ENCODE results near the gene CMTM2. TPM values are rescaled to one million over a fixed set of nuclear protein-coding genes. Genes with fewer than 3 reads are reported as not detected.

The CMTM2 gene
- total RNA-seq, 2 experiments from 2014 or later, result not detected

- Histone ChIP-seq H3K9me3 (ENCODE audit: control insufficient read depth in 1 of 2, insufficient read depth in 1 of 2, low read length in 2 of 2) (no peaks in the 10 kb centered on the region), H3K27me3 (ENCODE audit: control insufficient read depth in 1 of 2, insufficient read depth in 2 of 2, low read length in 2 of 2) (peaks cover 0 to 2% of the 10 kb centered on the region in 2 experiments), H3K4me3 (ENCODE audit: low read length) (no peak overlapping the region), H3K4me1 (ENCODE audit: insufficient read depth, low read length) (no peaks in the 10 kb centered on the region), H3K27ac (ENCODE audit: low read depth in 1 of 2, low read length in 2 of 2) (no peak overlapping the region), H3K36me3 (ENCODE audit: insufficient read depth, low read length) (no peaks in the 10 kb centered on the region)
- H3K27me3 Mint-ChIP-seq, result no peaks in the 10 kb centered on the region
- no peak overlapping the region for H3K27ac Mint-ChIP-seq
- no peaks in the 10 kb centered on the region for H3K4me1 Mint-ChIP-seq (ENCODE audit: low read depth)
- ATAC-seq (ENCODE audit: poor library complexity), result no peak
- ChIA-PET POLR2A (no interaction called here), CTCF (interaction anchor here (3.6 kb wide), 1 partner anchor 13 kb away, joined by 17 read pairs; no protein-coding TSS in a partner anchor)
- intact Hi-C loops (cut with DNase I, micrococcal nuclease), result no loop called here
- no peaks in the 10 kb centered on the region for H3K9me3 Mint-ChIP-seq
- DNase-seq, result no peak
- H3K4me3 Mint-ChIP-seq, result no peak overlapping the region
- no peaks in the 10 kb centered on the region for H3K36me3 Mint-ChIP-seq (ENCODE audit: low read depth)
- TF ChIP-seq, protein P1, sequence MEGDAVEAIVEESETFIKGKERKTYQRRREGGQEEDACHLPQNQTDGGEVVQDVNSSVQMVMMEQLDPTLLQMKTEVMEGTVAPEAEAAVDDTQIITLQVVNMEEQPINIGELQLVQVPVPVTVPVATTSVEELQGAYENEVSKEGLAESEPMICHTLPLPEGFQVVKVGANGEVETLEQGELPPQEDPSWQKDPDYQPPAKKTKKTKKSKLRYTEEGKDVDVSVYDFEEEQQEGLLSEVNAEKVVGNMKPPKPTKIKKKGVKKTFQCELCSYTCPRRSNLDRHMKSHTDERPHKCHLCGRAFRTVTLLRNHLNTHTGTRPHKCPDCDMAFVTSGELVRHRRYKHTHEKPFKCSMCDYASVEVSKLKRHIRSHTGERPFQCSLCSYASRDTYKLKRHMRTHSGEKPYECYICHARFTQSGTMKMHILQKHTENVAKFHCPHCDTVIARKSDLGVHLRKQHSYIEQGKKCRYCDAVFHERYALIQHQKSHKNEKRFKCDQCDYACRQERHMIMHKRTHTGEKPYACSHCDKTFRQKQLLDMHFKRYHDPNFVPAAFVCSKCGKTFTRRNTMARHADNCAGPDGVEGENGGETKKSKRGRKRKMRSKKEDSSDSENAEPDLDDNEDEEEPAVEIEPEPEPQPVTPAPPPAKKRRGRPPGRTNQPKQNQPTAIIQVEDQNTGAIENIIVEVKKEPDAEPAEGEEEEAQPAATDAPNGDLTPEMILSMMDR (IDR thresholded peaks at IDR 0.05), result no peak
Measured at GRCh38 chr16:66637806-66638205, 58.5 kb downstream of the CMTM2 start.

Other genes with a start within 250 kb of the CMTM2 start
- gene CDH5, start 212.8 kb upstream of the CMTM2 start, total RNA-seq, result not detected
- gene BEAN1, start 152.2 kb upstream of the CMTM2 start, total RNA-seq, result not detected
- gene TK2, start 29.3 kb upstream of the CMTM2 start, total RNA-seq, result 1 to 10 TPM; 3.6 to 5.1 TPM
- gene CKLF, start 26.9 kb upstream of the CMTM2 start, total RNA-seq, result 10 to 100 TPM; 10.6 to 14.1 TPM
- 1 to 10 TPM in 1 of 2 experiments, under 1 TPM in 1; 0.66 to 1.1 TPM for gene CMTM1, start 13.0 kb upstream of the CMTM2 start, total RNA-seq
- 10 to 100 TPM; 46.3 to 49.3 TPM for gene CMTM3, start 25.2 kb downstream of the CMTM2 start, total RNA-seq
- 1 to 10 TPM; 1.1 to 1.6 TPM for gene CMTM4, start 117.3 kb downstream of the CMTM2 start, total RNA-seq
- gene DYNC1LI2, start 172.1 kb downstream of the CMTM2 start, total RNA-seq, result 10 to 100 TPM; 81.8 to 82.4 TPM
- under 1 TPM; 0.11 to 0.22 TPM for gene TERB1, start 222.1 kb downstream of the CMTM2 start, total RNA-seq

Data from CD4-positive, alpha-beta T cell (primary cell).